DMS53 treated with DMSO at 0.1 percent for 48 hours (cell line): Measurements from ENCODE around the gene PAX1.
A peak's percentile ranks its signal among the peaks of the same experiment; 100 is the strongest.

Experiments
- DNase-seq: peaks from one replicate; lab custom pipeline; 2025; ENCODE audit not compliant: unreplicated experiment; lab: John Stamatoyannopoulos, UW

PAX1 gene

DNA sequence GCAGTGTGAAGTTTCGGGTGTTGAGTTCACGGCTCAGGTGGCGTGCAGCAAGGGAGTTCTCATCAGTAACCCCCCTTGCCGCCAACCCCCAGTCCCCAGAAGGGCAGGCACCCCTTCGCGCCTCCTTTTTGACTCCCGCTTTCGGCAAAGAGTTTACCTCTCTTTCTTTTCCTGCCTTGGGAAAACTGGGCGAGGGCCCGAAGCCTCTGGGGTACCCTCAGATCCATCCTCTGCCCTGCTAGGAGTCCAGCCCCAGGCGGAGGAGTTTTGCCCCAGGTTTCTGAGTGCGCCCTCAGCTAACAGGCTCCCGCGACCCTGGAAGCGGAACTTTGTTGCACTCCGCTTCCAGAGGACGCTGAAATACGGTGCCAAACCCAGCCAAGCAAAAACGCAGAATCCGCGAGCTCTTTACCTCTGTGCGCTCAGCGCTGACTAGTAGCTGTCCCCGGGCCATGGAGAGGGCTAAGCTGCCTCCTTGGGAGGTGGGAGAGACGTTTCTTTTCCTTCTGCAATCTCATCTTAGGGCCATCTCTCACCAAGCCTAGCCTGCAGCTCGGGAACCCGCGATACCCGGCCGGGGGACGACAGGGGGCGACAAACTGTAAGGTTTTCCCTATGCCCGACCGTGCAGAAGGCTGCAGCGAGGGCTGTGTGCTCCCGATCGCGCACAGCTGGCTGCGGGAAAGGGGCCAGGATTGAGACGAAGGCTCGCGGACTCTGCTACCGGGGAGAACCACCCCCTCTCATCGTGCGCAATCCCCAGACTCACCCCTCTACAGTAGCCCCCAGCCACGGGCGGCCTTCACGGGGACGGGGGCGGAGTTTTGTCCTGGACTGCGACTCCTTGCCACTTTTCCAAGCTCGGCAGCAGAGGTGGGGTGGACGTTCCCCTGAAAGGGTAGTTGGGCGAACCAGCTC lies 2.7 kb upstream of the PAX1 start:
- no peak for DNase-seq

DNA sequence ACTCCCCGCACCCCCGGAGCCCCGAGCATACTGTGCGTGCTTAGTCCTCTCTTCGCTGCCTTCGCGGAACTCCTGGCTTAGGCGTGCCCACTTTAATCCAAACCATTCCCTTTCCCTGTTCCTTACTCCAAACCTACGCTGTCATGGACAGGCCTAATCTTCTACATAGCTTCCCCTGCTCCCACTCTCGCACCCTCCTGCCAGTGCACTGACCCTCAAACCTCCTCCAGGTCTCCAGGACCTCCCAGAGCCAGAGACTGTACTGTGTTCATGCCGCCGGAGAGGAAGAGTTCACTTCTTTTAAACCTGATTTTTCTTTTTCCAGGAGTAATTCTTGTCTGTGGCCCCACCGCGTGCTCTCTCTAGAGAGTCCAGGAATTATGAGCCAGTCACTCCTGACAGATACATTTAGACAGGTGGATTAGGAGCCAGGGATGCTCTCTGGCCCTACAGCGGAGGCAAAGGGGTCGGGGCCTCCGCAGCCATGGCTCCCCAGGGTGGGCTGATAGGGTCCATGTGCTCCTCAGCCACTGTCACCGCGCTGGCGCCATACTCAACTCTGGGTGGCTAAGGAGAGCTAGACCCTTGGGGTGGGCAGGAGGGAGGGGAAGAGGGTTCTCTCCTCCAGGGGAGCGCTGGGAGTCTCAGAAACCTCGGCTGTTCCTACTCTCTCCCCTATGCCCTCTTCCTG lies 1.6 kb upstream of the PAX1 start:
- no peak for DNase-seq

DNA sequence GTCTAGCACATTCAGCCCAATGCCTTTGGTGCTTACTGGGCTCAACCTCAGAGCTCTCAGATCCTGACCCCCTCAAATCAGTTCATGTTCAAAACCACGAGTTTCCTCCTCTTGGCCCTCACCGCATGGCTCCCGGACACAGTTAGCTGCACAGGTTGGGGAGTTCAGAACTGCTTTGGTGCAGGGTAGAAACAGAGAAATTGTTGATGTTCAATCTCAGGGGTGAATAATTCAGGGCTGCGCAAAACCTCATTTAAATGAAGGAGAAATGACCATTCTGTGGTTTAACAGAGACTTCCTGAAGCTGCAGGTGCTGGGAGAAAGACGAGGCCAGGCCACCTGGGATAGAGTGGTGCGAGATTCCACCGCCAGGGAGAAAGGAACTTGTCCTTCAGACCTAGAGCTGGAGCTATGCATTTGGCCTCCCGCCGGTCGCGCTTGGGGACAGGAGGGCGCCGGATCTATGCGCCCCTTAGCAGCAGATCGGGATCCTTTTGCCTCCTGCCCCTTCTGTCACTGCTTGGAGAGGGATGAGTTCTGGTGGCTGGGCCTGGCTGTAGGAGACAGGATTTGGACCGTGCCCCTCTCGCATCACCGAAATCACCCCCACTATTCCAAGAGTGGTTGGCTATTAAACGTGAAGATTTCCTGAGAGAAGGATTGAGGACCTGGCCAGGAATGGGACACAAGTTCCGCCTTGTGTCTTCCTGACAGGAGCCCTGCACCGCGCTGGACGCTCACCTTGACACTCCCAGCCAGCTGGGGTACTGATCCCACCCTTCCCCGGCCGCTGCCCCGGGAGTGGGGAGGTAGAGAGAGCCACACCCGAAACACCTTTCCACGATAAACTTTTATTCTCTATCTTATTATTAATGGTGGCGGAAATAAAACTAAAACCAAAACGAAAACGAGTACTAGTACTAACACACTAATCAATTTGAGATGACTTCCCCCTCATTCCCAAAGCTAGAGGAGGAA lies 767 bp upstream of the PAX1 start:
- DNase-seq: no peak

DNA sequence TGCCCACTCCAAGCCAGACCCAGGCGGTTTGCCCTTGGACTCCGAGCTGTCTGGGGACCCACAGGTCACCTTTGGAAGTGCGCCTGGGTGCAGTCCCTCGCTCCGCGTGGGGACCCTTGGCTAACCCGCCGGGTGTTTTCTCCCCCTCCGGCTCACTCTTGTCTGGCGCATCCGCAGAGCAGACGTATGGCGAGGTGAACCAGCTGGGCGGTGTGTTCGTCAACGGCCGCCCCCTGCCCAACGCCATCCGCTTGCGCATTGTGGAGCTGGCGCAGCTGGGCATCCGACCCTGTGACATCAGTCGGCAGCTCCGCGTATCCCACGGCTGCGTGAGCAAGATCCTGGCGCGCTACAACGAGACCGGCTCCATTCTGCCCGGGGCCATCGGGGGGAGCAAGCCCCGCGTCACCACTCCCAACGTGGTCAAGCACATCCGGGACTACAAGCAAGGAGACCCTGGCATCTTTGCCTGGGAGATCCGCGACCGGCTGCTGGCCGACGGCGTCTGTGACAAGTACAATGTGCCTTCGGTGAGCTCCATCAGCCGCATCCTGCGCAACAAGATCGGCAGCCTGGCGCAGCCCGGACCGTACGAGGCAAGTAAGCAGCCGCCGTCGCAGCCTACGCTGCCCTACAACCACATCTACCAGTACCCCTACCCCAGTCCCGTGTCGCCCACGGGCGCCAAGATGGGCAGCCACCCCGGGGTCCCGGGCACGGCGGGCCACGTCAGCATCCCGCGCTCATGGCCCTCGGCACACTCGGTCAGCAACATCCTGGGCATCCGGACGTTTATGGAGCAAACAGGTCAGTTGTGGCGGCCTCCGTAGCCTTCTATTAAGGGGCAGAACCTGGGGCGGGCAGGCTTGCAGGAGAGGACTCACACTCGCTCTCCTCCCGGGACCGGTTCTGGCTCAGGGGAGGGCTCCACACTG lies 1.1 kb downstream of the PAX1 start:
- no peak for DNase-seq

DNA sequence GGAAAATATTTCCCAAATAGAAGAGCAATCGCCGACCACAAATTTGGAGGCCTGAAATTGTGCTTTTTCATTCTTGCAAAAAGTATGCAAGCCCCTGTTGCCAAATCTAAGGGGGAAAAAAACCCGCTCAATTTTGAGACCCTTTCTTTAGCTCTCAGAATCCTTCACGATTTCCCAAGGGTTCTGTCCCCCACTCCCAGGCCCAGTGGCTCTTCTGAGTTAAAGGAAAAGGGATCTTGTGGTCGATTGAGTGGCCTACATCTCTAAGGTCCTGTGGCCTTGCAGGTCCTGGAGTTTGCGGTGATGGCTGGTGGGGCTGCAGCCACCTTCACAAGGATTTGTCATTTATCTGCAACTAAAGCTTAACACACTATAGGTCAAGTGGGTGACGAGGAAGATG lies 1.8 kb downstream of the PAX1 start:
- DNase-seq: no peak

DNA sequence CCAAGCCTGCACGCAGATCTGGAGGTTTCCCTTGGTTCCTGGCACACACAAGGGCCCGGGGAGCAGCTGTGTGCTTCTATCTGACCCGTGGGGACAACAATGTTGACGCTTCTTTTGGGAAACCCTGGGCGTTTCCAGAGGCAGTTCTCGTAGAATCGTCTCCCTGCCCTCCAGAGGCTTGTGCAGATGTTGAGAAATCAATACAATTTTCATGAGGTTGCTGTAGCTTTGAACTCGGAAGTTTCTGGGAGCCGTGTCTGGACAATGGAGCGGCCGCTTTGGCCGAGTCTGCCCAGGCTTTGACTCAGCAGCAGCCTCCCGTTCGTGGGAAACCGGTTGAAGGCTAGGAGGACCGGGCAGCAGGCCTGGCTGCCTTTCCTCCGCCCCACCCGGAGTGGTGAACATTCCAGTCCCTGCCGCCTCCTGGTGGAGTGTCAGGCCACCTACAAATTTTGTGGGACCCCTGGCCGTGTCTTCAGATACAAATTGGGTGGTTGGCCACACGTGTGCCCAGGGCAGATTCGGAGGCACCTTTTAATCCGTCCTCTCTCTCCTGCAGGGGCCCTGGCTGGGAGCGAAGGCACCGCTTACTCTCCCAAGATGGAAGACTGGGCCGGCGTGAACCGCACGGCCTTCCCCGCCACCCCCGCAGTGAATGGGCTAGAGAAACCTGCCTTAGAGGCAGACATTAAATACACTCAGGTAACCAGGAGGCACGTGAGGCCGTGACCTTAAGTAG lies 2.7 kb downstream of the PAX1 start:
- no peak for DNase-seq

DNA sequence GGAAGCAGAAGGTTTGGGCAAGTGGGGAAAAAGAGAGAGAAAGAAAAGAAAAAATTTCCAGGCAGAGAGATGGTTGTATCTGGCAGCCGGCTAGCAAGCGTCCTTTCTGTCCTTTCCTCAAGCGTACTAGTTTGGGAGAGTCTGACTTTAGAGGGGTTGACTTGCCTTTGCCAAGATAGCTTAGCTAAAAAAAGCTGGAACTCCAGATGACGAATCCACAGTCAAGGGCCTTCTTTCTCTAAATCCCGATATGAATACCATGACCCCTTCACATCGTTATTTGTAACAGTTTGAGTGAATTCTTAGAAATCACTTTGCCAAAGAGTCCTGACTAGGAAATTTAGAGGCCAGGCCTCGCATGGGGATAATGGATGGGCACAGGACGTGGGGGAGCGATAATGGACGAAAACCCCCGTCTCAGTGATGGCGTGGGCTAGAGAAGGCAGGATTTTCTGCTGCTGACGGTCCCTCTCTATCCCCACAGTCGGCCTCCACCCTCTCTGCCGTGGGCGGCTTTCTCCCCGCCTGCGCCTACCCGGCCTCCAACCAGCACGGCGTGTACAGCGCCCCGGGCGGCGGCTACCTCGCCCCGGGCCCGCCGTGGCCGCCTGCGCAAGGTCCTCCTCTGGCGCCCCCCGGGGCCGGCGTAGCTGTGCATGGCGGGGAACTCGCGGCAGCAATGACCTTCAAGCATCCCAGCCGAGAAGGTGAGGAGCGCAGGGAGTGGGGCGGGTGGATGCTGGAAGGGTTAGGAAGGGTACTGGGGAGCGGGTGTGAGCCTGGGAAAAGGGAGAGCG lies 3.5 kb downstream of the PAX1 start:
- no peak for DNase-seq

DNA sequence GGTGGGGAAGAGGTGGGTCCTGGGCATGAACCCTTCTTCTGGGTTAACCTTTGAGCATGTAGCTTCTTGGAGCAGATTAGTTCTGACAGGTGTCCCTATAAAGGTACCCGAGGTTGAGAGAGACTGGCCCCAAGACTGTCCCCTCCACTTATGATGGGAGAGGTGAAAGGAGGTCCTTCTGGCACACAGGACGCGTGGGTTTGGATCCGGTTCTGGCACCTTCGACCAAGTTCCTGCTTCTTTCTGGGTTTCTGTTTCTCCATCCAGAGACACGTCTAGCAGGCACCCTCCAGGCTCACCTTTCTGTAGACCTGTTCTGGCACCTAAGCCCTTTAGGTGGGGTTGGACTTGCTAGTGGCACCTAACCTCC lies 4.1 kb downstream of the PAX1 start:
- DNase-seq: no peak

DNA sequence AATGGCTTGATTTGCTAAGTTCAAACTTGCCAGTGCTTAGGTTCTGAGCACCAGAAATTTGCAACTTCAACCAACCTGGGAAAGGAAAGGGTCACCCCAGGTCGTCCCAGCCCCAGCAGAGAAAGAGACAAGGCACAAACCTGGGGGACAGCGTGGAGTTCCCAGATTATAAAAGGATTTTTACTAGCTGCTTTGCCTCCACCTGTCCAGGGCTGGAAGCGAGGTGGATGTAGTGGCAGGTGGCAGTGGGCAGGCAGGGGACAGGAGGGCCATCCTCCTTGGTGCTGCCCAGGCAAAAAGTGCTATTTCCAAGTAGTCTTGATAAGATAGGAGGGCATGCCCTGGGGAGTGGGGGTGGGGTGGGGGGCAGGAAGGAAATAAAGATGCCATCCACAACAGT lies 4.9 kb downstream of the PAX1 start:
- no peak for DNase-seq

DNA sequence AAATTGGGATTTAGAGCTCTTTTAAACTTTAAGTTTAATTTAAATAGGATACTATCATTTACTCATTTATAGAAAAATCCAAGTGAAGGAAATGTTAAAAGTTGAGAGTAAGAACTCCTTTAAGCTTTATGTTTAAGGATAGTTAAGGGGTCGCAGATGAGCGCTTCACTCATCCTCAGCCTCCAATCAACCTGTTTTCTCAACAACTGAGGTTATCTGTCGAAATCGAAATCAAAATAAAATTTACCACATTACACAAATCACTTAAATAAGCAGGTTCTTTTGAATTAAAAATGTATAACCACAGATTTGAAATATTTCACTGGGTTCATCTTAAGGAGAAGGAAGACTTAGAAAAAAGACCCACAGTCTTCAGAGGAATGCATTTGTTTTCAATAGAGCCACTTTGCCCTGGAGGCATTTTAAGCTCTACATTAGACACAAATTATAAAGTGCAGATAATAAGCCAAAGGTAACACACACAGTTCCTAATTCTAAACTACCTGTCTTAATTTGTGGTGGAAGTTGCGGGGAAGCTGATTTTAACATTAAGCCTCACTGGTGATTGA lies 5.5 kb downstream of the PAX1 start:
- no peak for DNase-seq

DNA sequence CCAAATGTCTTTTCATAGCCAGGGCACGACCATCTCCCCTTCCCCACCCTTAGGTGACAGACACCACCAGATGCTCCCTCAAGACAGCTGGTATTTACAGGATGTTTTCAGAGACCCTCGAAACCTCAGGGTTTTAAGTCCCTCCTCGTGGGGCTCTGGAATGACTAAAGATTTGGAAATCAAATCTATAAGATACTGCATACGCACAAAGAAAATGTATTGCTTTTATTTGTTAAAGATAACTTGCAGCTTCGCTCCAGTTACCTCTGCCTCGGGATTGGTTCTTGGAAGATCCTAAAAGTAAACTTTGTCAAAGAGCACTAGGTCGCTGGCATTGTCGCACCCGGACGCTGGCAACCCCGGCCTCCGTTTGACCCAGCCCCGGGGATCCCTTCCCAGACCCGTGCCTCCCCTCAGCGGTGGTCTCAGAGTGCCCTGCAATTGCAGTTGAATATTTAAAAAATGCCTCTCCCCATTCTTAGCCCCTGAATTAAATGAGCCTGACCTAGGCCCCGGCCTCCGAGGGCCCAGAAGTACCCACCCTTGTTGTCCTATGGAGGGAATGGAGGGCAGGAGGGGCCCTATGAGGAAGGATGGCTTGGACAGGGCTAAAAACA lies 7.1 kb downstream of the PAX1 start:
- no peak for DNase-seq

DNA sequence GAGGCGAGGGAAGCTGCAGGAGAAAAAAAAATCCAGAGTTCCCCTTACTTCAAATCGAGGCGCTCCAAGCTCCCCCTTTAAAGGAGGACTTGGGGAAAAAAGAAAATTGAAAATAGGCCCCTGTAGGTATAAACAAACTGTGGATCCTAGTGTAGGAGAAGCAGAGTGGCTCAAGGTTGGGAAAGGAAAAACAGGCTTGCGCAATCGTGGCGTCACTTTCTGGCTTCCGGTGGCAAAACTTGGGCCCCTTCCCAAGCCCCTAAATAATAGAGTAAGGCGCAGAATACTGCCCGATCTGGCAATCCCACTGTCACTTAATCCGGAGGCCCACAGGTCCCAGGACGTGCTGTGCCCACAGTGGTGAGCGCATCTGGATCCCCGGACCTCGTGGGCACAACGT lies 8.0 kb downstream of the PAX1 start:
- no peak for DNase-seq

DNA sequence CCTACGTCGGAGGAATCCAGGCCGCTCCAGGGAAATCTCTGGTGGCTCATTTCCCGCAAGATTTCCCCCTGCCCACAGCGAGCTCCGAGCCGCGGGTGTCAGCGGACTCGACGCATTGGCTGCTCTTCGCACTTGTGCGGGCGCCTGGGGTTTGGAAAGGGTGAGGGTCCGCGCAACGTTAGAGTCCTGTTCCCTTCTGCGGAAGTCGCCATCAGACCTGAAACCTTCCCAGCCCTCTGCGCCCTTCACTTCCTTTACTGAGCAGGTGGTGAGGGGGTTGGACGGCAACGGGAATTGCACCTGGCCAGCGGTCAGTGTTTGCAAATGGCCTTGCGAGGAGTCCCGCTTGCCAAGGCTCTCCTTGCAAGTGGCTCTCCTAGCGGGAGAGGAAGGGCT lies 8.4 kb downstream of the PAX1 start:
- no peak for DNase-seq

DNA sequence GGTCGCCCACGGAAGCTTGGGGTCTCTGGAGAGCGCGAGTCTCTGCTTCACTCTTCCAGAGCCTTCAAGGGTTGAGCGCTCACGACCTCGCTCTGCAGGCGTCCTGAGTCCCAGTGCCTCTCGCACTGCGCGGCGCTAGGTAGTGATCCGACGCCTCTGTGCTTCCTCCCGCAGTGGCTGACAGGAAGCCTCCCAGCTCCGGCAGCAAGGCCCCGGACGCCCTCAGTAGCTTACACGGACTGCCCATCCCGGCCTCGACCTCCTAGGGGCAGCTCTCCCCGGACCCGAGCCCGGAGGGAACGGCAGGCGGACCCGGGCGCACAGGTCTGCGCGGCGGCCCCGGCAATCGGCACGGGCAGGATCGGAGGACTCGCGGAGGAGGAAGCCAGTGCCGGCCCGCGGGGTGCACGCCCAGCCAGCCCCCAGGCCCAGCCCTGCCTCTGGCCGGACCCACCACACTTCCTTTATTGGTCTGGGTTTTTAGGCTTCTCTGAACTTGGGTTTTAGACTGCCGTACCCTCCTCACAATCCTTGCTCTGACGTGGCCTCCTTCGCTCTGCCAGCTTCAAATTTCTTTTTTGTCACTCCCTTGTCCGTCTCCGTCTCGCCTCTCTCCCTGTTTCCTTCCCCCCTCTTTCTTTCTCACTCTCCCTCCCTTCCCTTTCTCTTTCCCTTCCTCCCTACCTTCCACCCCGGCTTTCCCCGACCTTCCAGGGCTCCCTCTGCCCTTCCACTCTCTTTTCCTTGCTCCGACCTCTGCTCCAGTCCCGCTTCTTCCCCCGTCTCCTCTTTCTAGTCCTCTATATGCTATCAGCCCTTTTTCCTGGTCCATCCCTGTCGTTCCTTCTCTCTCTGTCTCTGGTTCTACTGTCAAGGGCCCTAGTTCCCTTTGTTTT lies 9.1 kb downstream of the PAX1 start:
- DNase-seq: no peak

DNA sequence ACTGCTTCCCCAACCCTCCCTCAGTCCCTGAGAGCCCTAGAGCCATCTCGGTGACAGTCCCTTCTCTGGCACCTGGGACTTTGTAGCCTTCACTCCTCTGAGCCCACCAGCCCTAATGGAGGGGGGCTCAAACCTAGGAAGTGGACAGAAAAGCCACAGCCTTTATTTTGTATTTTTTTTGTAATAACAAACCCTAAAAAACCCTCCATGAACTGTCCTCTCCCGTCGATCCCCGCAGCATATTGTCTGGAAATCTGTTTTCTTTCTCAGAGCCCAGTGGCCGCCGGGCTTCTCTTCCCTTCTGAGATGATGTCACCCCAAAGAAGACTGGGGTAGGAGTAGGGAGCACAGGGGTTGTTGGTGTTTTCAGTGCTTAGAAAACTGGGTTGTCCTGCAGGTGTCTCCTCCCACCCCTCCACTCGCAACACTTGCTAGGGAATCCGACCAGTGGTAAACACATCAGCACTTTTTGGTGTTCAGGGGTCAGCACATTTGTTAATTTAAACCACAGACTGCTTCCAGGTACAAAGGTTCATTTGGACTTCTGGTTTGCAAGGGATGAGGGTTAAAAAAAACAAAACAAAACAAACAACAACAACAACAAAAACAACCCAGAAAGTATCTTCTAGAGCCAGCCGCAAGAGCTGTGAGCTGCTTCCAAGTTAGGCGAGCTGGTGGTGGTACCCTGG lies 9.9 kb downstream of the PAX1 start:
- no peak for DNase-seq

DNA sequence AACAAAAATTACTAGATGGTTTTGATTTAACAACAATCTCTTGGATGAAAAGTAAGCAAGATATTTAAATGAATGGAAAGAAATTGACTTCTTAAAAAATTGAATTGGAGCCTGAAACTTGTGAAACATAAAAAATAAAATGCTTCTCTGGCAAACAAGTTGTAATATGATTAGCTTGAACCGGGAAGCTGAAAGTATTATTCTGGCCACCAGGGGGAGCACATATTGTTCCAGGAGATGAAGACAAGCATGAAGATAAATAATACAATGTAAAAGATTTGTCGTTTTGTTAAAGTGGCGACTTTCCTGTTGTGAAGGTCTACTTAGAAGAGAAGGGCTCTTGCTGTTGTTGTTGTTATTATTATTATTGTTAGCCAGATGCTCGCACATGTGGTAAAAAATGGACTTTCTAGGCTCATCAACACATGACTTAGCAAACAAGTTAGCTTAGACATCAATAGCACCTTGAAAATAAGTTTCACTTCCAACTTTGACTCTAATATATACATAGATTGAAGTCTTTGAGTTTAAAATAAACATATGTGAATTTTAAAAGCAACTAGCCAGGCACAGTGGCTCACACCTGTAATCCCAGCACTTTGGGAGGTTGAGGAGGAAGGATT lies 14.2 kb downstream of the PAX1 start:
- peak; percentile 19 for DNase-seq
